Activated T-cell treated with anti-CD3 and anti-CD28 coated beads for 4 hours (primary cell): Measurements from ENCODE around the gene RNF17.

Source experiments
- DNase-seq: peaks from one replicate; pipeline ENCODE4 v3.0.0-alpha.2; 2020

The RNF17 gene

GRCh38 chr13:24863748-24864540 lies 100.0 kb downstream of the RNF17 start:
- DNase-seq = no peak

- no peak for DNase-seq
Observed at GRCh38 chr13:24864579-24864978, 100.6 kb downstream of the RNF17 start.

GRCh38 chr13:24865163-24865953 lies 101.4 kb downstream of the RNF17 start:
- DNase-seq = no peak

GRCh38 chr13:24866488-24866887 lies 102.5 kb downstream of the RNF17 start:
- no peak for DNase-seq

- no peak for DNase-seq
Observed at GRCh38 chr13:24868874-24869273, 104.9 kb downstream of the RNF17 start.

- DNase-seq = no peak
Observed at GRCh38 chr13:24870380-24870760, 106.4 kb downstream of the RNF17 start.

- no peak for DNase-seq
Observed at GRCh38 chr13:24875566-24875965, 111.6 kb downstream of the RNF17 start.

GRCh38 chr13:24877531-24877930 lies 113.6 kb downstream of the RNF17 start:
- DNase-seq = no peak

GRCh38 chr13:24878340-24878739 lies 114.4 kb downstream of the RNF17 start:
- no peak for DNase-seq

- DNase-seq = no peak
Observed at GRCh38 chr13:24882665-24883064, 118.7 kb downstream of the RNF17 start.

GRCh38 chr13:24887759-24888158 lies 123.8 kb downstream of the RNF17 start:
- no peak for DNase-seq

- DNase-seq = no peak
Observed at GRCh38 chr13:24888291-24888931, 124.4 kb downstream of the RNF17 start.

- no peak for DNase-seq
Observed at GRCh38 chr13:24890256-24890655, 126.3 kb downstream of the RNF17 start.

- no peak for DNase-seq
Observed at GRCh38 chr13:24891476-24892108, 127.6 kb downstream of the RNF17 start.

GRCh38 chr13:24892829-24893228 lies 128.9 kb downstream of the RNF17 start:
- no peak for DNase-seq

GRCh38 chr13:24893863-24894262 lies 129.9 kb downstream of the RNF17 start:
- DNase-seq = no peak

- DNase-seq = no peak
Observed at GRCh38 chr13:24894277-24894971, 130.5 kb downstream of the RNF17 start.

GRCh38 chr13:24894972-24895300 lies 131.0 kb downstream of the RNF17 start:
- no peak for DNase-seq

- no peak for DNase-seq
Observed at GRCh38 chr13:24896061-24896460, 132.1 kb downstream of the RNF17 start.

- no peak for DNase-seq
Observed at GRCh38 chr13:24897293-24897692, 133.3 kb downstream of the RNF17 start.

GRCh38 chr13:24899601-24900000 lies 135.6 kb downstream of the RNF17 start:
- no peak for DNase-seq

- DNase-seq = no peak
Observed at GRCh38 chr13:24900507-24900906, 136.5 kb downstream of the RNF17 start.

GRCh38 chr13:24905242-24905641 lies 141.3 kb downstream of the RNF17 start:
- no peak for DNase-seq
